ENCODE data around the gene NOTCH2NLA. TPM values are rescaled to one million over a fixed set of nuclear protein-coding genes. Genes with fewer than 3 reads are reported as not detected.

NOTCH2NLA gene
- total and polyA plus RNA-seq, 3 donors from 2014 or later, result 61.2 to 160 (median 117) TPM

Other genes with a start within 250 kb of the NOTCH2NLA start
- gene TXNIP, start 232.4 kb downstream of the NOTCH2NLA start, total RNA-seq, result 100 to 1,000 TPM; 268 to 328 TPM
- 274 TPM for gene TXNIP, start 232.4 kb downstream of the NOTCH2NLA start, polyA plus RNA-seq (ENCODE audit: insufficient read depth, low read depth, low replicate concordance)
- gene HJV, start 207.3 kb downstream of the NOTCH2NLA start, total RNA-seq, result under 1 TPM in 1 of 2 donors, not detected in 1; 0.43 TPM
- gene HJV, start 207.3 kb downstream of the NOTCH2NLA start, polyA plus RNA-seq (ENCODE audit: insufficient read depth, low read depth, low replicate concordance), result 7.7 TPM
- gene NBPF10, start 84.2 kb downstream of the NOTCH2NLA start, total RNA-seq, result 1 to 10 TPM; 4.0 to 5.6 TPM
- 2.3 TPM for gene NBPF10, start 84.2 kb downstream of the NOTCH2NLA start, polyA plus RNA-seq (ENCODE audit: insufficient read depth, low read depth, low replicate concordance)

Measured in testis (tissue), 3 donors.